ENCODE data around the gene ZNF189. TPM values are rescaled to one million over a fixed set of nuclear protein-coding genes. Genes with fewer than 3 reads are reported as not detected.

ZNF189 gene
- total RNA-seq, 4 donors from 2014 or later: 6.1 to 14.9 (median 10.2) TPM

GRCh38 chr9:101458963-101459631, 60.4 kb downstream of the ZNF189 start:
- Histone ChIP-seq H3K4me3 (no peak overlapping the region), H3K9me3 (no peaks in the 10 kb centered on the region), H3K4me1 (no peaks in the 10 kb centered on the region), H3K36me3 (no peaks in the 10 kb centered on the region), H3K27me3 (no peaks in the 10 kb centered on the region), H3K27ac (no peak overlapping the region)
- TF ChIP-seq POLR2AphosphoS5 (IDR thresholded peaks at IDR 0.05) (no peak), EP300 (IDR thresholded peaks at IDR 0.05) (no peak), POLR2A (IDR thresholded peaks at IDR 0.05) (no peak), CTCF (IDR thresholded peaks at IDR 0.05) (peak; percentile 29 to 78)
- 37% methylated on average over 9 of the region's 9 CpGs for WGBS
- DNase-seq (ENCODE audit: low spot score in 2 of 2): no peak

Other genes starting within 250 kb of the ZNF189 start
- gene BAAT, start 13.8 kb upstream of the ZNF189 start, total RNA-seq: 1 to 10 TPM in 1 of 4 donors, not detected in 3; 2.3 TPM
- gene MRPL50, start 233 bp upstream of the ZNF189 start, total RNA-seq: 10 to 100 TPM in 3 of 4 donors, 1 to 10 TPM in 1; 6.8 to 13.0 (median 11.2) TPM
- gene ALDOB, start 36.9 kb downstream of the ZNF189 start, total RNA-seq: 10 to 100 TPM in 1 of 4 donors, 1 to 10 TPM in 3; 1.1 to 43.3 (median 2.0) TPM
- 10 to 100 TPM; 16.0 to 24.1 (median 22.3) TPM for gene RNF20, start 135.0 kb downstream of the ZNF189 start, total RNA-seq
- not detected for gene PPP3R2, start 196.1 kb downstream of the ZNF189 start, total RNA-seq

Measured in suprapubic skin (tissue), 4 donors.